Fibroblast of pulmonary artery (primary cell): Measurements from ENCODE around the gene OR8G5.

ENCODE experiments used
- DNase-seq: peaks from one replicate; pipeline ENCODE4 v3.0.0-alpha.2; 2010; ENCODE audit warnings: low read depth
- H3K4me3 ChIP-seq: replicated peaks from 2 replicates; pipeline ENCODE4 v1.5.1; 2011; ENCODE audit warnings: low read depth, mild to moderate bottlenecking, control low read depth, low read length, moderate library complexity
- TF ChIP-seq, protein P1 (sequence below): IDR thresholded peaks from 2 replicates; pipeline ENCODE4 v1.5.1; 2011; ENCODE audit warnings: mild to moderate bottlenecking, control low read depth, low read length, inconsistent platforms; ENCODE audit errors: missing control alignments

Gene OR8G5

DNA sequence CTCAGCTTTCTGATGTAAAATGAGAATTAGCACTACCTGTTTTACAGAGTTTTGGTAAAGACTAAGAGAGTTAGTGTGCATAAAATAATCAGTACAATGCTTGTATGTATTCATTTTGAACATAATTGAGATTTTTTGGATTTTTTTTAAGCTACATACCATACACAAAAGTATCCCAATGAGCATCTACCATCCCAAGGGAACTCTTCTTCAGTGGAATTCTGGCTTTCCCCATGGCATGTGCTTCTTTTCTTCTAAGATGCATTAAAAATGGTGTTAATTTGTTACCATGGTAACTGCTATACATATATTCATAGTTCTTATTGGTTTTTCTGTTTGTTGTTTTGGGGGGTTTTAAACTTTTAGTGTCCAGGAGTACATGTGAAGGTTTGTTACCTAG is 39.8 kb downstream of the OR8G5 start:
- TF ChIP-seq, protein P1, sequence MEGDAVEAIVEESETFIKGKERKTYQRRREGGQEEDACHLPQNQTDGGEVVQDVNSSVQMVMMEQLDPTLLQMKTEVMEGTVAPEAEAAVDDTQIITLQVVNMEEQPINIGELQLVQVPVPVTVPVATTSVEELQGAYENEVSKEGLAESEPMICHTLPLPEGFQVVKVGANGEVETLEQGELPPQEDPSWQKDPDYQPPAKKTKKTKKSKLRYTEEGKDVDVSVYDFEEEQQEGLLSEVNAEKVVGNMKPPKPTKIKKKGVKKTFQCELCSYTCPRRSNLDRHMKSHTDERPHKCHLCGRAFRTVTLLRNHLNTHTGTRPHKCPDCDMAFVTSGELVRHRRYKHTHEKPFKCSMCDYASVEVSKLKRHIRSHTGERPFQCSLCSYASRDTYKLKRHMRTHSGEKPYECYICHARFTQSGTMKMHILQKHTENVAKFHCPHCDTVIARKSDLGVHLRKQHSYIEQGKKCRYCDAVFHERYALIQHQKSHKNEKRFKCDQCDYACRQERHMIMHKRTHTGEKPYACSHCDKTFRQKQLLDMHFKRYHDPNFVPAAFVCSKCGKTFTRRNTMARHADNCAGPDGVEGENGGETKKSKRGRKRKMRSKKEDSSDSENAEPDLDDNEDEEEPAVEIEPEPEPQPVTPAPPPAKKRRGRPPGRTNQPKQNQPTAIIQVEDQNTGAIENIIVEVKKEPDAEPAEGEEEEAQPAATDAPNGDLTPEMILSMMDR: no peak
- DNase-seq: no peak
- no peak overlapping the region for H3K4me3 ChIP-seq

DNA sequence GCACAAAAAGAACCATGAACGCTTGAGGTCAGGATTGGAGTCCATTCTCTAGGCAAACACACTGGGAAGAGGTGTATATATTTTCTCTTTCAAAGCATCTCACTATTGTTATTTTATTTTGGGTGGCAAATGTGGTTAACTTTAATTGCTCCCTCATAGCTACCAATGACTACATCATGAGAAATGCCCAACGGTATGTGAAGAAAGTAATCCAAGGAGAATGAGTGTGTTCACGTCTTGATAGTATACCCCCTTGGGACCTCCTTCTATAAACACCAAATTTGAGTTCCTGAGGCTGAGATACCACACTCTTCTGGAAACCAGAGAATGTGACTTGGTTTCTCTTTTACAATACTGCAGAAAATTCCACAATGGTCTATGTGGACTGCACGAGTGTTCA is 41.7 kb downstream of the OR8G5 start:
- TF ChIP-seq, protein P1: no peak
- DNase-seq: no peak
- no peak overlapping the region for H3K4me3 ChIP-seq

DNA sequence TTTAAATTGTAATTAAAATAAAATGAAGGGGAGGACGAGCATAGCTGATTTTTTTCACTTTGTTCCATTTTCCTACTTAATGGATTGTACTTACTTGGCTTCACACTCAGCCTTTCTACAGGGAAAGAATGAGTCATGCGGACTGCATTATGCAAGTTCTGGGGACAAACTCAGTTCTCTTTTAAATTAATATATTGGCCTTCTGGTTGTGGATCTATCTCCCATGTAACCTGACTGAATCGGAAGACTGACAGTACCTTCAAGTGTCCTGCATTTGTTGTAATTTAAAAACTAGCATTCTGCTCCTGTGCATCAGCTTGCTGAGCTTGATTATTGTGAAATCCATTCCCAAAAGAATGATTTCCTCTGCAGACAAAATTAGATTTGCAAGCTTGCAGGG is 45.4 kb downstream of the OR8G5 start:
- DNase-seq: peak; percentile 73
- TF ChIP-seq, protein P1: no peak

DNA sequence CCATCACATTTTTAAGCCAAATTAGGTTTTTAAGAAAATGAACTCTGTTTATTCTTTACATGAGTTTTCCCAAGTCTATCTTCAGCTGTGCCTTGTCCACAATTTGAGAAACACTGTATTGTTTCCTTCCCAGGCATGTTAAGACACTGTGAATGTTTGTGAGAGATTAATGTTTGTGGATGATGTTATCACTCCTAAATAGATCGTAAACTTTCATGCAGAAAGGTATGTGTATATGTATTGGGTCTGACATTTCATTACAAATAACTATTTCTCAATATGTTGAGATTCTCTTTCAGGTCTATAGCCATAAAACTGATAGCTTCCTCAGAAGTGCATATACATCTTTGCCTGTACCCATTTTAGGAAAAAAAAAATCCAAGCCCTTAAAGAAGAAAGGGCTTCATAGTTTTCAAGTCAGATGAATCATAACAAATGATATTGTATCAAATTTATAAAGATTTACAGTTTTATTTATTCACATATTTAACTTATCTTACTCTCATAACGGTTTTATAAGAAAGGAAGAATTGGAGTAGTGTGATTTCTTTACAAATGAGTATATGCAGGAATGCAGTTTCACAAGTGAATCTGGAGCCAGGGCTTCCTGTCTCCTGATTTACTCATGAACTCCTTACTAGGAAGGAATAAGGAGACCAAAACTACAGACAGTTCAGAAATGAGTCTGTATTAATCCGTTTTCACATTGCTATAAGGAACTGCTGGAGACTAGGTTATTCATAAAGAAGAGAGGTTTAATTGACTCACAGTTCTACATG is 46.4 kb downstream of the OR8G5 start:
- TF ChIP-seq, protein P1: no peak
- no peak overlapping the region for H3K4me3 ChIP-seq

More for the DNA sequence above, 45.4 kb downstream of the OR8G5 start:
- no peak overlapping the region for H3K4me3 ChIP-seq

DNA sequence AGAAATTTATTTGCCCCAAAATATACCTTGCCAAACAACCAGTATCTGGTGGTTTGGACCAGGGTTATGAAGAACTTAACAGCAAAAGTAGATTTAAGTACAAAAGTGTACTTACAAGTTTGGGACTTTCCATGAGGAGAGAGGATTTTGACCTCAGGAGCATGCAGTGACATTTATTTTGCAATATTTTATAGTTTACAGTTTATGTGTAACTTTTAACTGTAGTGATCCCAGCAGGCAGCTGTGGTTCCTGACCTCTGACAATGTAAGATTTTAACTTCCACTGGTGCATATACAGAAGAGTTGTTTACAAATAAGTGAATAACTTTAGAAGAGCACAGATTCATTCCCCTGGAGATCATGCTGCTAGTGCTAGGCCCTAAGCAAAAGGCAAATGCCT is 50.9 kb downstream of the OR8G5 start:
- H3K4me3 ChIP-seq: no peak overlapping the region
- DNase-seq: no peak
- TF ChIP-seq, protein P1: no peak

More for the DNA sequence above, 46.4 kb downstream of the OR8G5 start:
- DNase-seq: peak; percentile 40

DNA sequence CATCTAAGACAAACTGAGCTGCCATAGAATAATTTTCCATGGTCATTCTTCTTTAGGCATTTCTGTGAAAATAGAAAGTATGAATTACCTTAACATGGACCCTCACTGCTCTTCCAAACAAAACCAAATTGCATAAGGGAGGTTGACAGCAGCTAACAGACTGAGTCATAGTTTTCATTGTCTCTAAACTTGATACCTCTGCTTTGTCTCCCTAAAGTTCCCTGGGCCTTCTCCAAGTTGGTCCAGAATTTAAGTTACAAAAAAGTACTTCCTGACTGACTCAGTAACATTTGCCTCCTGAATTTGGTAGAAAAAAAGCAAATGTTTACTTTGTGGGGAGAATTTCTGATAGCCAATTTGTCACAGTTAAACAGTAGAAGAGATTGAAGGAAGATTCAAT is 54.5 kb downstream of the OR8G5 start:
- DNase-seq: peak; percentile 77
- no peak overlapping the region for H3K4me3 ChIP-seq
- TF ChIP-seq, protein P1: no peak

DNA sequence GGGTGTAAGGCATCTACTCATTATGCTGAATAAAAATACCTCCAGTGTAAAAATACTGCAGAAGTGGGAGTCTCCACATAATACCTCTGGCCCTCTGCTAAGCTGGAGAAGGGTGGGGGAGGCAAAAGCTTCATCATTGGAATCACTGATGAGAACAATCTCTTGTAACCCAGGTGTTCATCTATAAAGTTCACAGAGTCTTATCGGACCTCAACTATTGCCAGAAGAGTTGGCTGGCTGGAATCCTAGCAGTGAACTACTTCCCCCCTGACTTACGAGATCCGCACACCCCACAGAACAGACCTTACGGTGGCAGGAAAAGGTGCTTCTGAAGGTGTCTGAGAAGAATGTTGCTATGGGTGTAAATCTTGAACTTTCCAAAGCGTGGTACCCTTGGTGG is 55.1 kb downstream of the OR8G5 start:
- TF ChIP-seq, protein P1: no peak

More for the DNA sequence above, 55.1 kb downstream of the OR8G5 start:
- H3K4me3 ChIP-seq: no peak overlapping the region
- DNase-seq: no peak
